Stimulated activated CD8-positive, alpha-beta memory T cell treated with anti-CD3 and anti-CD28 coated beads, Interleukin-7, amount 100 ng/mL, for 24 hours (primary cell): ENCODE measurements around the gene LNPEP.

ENCODE experiments used
- DNase-seq: peaks from one replicate; pipeline ENCODE4 v3.0.0-alpha.2; 2020; ENCODE audit warnings: low read depth

Gene LNPEP

DNA sequence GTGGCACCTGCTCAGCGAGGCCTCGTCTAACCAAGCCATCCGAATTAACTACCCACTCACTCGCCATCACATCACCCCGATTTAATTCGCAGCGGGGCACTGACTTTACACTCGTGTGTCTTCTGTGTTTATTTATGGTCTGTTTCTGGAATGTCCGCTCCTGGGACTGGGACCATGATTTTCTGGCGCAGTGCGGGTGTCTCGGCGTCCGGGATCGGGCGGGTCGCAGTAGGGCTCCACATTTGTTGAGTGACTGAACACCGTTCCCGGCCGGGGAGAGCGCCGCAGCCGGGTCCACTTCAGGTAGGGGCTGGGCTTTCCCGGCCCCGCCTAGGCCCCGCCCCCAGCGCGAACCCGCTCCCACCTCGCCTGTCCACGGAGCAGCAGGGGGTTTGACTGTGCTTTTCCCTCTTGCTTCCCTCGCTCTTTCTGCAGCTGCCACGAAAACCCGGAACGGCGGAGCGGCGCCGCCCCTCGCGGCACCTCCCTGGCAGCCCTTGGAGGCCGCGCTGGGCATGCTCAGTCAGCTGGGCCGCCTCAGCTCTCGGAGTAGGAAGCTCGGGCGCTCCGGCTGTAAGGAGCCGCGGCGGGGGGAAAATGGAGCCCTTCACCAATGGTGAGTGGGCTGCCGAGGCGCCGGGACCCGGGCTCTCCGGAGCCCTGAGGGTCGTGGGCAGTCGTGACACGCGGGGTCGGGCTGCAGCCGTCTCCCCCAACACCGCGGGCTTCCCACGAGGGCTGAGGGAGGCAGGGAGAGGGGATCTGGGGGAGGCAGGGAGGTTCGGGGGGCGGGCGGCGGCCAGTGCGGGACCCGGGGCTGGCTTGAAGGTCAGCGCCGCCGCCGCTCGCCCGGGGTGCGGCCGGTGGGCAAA, at the start of gene LNPEP:
Gene LNPEP (plus strand): TSS at position 522 of the 872 bp plus-strand sequence. CDS start 76 bp downstream, at position 598.
- peak; percentile 87 for DNase-seq

DNA sequence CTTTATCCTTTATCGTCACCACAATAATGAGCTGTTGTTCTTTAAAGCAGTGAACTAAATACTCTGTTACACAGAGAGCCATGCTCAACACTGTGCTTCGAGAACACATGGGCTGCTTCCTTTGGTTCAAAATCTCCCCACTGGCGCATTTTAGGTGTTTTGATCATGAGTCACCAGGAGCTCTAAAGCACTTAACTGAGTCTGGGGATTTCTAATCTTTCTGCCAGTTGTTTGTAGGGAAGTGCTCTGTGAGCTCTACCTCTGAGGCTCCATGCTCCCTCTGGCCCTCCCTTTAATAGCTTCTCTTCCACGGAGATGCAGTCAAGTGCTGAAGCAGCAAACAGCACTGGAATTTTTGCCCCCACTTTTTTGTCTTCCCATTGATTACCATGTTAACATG, 42.5 kb upstream of the LNPEP start:
- DNase-seq: no peak

DNA sequence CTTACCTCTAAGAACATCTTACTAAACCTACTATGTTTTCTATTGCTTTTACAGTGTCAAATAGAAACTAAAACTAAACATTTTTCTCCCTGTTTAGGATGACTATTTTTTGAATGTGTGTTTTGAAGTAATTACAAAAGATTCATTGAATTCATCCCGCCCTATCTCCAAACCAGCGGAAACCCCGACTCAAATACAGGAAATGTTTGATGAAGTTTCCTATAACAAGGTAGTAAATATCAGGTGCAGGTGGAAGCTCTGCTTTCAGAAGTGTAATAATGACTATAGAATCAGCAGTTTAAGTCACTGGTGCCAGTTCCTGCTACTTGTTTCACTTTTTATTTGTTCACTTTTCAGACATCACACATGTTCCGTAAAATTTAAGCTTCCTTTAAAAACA, 39.6 kb upstream of the LNPEP start:
- no peak for DNase-seq

DNA sequence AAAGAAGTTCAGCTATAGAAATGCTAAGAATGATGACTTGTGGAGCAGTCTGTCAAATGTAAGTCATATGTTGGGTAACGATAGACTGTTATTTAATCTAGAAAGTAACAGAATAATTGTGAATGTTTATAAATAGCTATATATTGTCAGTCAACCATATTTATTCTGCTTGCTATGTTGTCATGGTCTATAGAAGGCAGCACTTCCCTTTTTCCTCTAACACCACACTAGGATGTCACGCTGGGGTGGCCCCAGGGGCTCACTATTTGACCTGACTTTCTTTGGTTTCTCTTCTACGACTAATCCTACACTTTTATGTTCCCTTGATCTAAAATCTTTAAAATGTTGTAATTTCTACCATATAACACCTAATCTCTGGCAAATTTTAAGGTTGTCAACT, 39.1 kb upstream of the LNPEP start:
- no peak for DNase-seq

DNA sequence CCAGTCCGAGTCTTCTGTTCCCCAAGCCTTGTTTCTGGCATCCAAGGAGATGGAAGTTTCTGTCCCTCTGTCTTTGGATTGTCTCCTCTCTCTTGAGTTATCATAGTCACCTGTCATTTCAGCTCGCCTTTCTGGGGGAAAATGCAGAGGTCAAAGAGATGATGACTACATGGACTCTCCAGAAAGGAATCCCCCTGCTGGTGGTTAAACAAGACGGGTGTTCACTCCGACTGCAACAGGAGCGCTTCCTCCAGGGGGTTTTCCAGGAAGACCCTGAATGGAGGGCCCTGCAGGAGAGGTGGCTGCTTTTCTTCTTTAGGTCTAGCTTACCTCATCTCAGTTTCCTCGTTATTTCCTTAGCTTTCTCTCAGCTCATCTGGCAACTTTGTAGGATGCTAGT, 34.5 kb upstream of the LNPEP start:
- no peak for DNase-seq

DNA sequence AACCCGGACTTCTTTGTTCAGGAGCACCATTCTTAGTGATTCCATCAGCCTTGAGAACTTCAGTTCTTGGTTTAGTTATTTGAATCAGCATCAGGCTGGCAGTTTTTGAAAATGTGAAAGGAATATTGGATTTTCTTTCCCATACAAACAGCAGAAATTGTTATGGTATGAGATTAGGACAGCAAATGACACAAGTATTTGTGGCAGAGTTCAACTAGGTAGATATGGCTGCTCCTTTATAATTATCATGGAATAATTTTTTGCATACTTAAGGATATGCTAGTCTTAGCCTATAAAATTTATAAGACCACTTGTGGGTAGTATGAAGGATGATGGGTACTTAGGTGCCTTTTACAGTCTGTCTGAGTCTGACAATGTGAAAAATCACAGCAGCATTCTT, 34.0 kb upstream of the LNPEP start:
- no peak for DNase-seq

DNA sequence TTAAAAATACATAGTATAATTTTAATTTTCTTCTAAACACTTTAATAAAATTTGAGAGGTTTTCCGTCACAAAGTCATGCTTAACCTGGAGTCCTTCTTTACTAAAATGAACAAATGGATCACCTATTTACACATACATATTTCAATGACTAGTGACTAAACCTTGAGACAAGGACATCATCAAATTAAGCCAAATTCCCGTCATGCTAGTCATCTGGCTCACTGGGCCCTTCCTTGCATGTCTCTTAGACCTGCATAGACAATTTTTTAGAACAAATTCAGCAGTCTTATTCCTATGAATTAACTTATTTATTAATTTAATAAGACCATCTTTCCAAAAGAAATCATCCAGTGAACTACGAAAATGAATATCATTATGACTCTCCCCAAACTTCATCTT, 33.0 kb upstream of the LNPEP start:
- DNase-seq: no peak

DNA sequence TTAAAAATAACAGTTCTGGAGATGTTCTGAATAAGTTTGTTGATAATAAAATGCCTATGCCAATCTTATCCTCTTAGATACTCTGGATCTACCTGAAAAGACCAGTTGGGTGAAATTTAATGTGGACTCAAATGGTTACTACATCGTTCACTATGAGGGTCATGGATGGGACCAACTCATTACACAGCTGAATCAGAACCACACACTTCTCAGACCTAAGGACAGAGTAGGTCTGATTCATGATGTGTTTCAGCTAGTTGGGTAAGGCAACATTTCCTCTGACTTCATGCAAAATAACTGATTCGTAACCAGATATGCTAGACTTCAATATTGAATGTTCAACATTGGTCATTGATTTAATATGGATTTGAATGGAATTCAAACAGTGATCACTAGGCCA, 32.6 kb upstream of the LNPEP start:
- DNase-seq: no peak

DNA sequence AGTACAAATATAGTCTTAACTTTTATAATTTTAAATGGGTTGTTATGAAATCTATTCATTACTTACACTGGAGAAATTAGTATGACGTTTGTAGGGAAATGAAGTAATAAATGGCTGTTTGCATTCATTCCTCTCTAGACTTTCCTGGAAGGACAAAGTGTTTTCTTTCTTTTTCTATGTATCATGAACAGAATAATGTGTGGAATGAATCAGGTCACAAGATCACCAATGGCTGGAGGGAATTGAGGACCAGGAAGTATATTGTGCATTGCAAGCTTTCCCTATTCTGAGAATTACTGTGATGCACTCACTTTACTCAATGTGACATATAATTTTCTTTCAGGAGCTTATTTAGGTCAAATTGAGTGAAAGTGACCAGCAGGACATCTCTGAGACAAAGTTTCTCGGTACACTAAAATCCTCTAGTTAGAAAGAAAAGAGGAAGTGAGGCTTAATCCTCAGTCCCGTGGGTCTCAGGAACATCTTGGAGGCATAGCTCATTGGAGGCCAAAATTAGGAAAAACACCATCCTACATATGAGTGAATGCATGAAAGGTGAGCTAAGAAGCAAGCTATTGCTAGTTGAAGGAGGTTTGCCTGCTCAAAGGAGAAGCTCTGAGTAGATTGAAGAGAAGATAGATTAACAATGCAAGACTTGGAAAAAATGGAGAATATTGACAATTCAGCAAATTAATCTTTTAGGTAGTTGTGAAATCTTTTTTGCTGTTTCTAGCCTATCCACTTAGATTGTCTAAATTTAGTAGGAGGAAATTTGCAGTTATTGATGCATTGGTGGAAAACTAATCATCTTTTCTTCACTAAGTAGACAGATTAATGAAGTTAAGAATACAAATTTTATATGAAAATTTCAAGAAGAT, 31.6 kb upstream of the LNPEP start:
- no peak for DNase-seq

DNA sequence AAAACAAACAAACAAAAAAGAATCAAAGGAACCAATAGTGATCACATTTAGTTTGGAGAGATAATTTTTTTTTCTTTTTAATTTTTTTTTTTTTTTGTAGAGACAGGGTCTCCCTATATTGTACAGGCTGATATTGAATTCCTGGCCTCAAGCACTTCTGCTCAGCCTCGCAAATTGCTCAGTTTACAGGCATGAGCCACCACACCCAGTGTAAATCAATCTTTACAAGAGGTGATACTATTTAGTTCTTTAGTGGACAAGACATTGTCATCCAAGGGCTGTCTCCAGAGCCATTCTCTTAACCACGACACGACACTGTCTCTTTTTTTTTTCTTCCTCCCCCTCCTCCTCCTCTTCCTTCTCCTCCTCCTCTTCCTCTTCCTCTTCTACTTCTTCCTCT, 30.0 kb upstream of the LNPEP start:
- no peak for DNase-seq

DNA sequence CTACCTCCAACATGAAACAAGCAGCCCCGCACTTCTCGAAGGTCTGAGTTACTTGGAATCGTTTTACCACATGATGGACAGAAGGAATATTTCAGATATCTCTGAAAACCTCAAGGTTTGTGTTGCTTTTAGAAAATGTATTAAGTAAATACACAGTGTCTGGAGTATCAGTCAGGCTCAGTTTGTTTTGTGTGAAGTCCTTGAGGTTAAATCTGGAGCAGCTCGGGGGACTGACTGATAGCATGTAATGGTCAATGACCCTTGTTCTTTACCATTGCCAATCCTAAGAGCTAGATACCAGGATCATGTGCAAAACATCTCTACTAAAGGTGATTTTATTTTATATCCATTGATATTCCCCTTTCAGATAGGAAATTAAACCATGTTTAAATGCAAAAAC, 26.9 kb upstream of the LNPEP start:
- no peak for DNase-seq

DNA sequence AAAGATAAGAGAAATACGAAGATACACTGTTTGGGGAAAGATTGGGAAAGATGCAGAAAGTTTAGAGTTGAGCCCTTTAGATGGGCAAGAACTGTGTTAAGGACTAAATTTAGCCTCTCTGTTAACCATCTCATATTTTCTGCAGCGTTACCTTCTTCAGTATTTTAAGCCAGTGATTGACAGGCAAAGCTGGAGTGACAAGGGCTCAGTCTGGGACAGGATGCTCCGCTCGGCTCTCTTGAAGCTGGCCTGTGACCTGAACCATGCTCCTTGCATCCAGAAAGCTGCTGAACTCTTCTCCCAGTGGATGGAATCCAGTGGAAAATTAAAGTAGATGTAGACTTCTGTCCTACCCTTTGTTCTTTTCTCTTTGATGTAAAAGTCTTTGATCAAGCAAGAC, 26.4 kb upstream of the LNPEP start:
- no peak for DNase-seq

DNA sequence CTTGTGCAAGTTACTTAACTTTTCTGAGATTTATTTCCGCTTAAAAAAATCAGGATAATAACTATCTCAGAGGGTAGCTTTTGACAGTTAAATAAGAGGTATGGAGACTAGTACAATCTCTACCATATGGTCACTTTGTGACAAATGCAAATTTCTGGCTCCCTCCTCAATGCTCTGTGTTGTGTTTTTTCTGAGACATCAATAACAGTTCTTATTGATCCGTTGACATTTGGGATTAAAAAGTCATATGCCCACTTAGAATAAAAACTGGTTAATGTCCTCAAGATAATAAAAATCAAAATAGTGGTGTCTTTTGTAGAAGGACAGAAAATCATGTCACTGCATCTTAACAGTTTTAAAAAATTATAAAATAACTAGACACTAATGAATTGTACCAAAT, 24.7 kb upstream of the LNPEP start:
- no peak for DNase-seq

DNA sequence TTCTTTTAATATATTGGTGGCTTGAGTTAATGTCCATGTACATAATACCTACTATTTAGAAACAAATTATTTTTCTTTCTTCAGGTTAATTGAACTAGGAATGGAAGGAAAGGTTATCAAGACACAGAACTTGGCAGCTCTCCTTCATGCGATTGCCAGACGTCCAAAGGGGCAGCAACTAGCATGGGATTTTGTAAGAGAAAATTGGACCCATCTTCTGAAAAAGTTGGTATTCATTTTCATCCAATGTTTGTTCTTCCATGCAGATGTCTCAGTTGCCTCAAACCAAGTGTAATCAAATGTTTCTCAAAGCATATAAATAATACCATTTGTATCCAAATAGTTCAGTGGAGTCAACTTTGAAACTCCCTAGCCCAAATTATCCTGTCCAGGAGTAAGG, 22.6 kb upstream of the LNPEP start:
- no peak for DNase-seq

DNA sequence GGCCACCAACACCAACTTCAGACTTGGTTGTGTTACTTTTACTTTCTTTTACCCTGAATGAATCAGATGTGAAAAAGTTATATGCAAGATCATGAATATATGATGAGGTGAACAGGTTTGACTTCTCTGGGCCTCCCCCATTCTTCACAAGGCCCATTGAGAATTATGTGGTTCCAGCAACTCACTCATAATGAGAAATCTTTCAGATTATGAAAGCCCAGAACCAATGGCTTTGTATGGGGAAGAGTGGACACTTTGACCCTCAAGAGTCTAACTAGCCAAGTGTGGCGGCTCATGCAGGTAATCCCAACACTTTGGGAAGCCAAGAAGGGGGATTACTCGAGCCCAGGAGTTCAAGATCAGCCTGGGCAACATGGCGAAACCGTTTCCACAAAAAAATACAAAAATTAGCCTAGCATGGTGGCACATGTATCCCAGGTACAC, 16.1 kb upstream of the LNPEP start:
- no peak for DNase-seq

DNA sequence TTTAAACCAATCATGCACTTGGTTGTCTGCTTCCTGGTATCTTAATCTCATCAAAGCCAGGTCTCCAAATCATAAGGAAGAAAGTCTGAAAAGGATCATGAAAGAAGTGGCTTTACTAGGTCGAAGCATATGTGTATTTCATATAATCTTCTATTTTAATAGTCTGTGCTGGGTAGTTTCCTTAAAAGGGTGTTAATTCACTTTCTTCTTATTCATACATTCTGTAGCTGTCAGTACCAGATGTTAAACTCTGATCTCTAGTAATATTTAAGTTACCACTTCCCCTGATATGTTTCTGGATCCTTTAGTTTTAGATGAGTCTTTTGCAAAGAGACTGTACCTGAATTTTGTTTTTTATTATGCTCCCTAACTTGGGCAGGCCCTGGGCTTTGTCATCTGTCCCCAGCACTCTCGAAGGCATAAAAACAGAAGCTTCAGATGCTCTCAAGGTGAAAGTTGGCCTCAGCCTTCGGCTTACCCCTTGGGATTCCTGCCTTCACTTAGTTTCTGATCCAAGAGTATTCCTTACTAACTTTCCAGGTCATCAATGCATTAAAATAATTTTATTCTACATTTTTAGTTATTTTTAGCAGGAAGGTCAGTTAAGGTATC, 15.0 kb upstream of the LNPEP start:
- DNase-seq: no peak

DNA sequence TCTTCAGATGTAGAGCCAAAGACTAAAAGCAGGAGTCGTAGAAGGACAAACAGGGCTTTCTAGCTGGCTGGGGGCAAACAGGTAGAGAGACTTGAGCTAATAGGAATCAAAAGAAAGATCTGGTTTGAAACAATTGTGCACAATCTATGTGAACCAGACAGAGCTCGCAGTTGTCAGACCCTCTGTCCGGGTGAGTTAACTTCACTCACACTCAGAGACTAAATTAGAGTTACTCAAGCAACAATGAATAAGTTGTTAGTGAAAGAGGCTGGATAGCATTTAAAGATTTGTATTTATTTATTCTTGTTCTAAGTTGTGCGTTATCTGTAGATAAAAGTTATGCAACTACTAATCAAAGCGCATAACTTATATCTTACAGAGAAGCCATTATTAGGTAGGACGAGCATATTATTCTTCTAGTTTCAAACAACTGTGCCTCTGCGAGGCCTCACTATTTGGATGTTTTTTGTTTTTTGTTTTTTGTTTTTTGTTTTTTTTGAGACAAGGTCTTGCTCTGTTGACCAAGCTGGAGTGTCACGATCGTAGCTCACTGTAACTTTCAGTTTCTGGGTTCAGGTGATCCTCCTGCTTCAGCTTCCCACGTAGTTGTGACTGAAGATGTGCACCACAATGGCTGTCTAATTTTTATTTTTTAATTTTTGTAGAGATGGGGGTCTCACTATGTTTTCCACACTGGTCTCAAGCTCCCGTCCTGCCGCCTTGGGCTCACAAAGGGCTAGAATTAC, 13.2 kb upstream of the LNPEP start:
- no peak for DNase-seq

DNA sequence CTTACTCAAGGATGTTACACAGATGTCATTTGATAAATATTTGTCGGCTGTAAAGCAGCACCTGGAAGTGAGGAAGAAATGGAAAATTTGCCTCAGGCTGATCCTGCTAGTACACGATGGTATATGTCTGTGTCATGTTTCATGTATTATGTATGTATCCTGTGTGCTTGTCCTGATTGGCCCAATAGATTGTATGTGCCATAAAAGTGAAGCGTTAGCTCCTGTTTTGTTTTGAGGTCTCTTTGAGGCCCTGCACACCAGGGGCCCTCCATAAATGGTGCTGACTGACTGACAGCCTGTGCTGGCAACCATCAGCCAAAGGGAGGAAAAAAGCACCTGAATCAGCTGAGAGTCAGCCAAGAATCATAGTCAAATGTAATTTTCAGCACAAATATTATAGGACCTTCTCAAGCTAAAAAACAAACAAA, 11.8 kb upstream of the LNPEP start:
- no peak for DNase-seq

DNA sequence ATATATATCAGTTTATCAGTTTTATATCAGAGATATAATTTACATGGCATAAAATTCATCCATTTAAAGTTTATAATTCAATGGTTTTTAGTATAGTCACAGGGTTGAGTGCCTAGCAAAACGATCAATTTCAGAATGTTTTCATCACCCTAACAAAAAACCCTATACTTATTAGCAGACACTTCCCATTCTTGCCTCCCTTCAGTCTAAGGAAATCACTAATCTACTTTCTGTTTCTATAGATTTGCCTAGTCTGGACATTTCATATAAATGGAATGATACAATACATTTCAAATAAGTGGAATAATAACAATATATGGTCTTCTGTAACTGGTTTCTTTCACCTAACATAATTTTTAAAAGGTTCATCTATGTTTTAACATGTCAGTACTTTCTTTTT, 9.6 kb upstream of the LNPEP start:
- no peak for DNase-seq

DNA sequence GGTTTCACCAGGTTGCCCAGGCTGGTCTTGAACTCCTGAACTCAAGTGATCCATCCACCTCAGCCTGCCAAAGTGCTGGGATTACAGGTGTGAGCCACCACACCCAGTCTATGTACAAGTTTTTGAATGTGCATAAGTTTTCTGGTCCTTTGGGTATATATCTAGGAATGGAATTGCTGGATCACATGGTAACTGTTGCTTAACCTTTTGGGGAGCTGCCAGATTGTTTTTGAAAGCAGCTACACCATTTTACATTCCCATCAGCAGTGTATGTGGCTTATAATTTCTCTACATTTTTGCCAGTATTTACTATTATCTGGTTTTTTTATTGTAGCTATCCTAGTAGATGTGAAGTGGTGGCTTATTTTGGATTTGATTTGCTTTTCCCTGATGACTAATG, 8.9 kb upstream of the LNPEP start:
- DNase-seq: no peak

DNA sequence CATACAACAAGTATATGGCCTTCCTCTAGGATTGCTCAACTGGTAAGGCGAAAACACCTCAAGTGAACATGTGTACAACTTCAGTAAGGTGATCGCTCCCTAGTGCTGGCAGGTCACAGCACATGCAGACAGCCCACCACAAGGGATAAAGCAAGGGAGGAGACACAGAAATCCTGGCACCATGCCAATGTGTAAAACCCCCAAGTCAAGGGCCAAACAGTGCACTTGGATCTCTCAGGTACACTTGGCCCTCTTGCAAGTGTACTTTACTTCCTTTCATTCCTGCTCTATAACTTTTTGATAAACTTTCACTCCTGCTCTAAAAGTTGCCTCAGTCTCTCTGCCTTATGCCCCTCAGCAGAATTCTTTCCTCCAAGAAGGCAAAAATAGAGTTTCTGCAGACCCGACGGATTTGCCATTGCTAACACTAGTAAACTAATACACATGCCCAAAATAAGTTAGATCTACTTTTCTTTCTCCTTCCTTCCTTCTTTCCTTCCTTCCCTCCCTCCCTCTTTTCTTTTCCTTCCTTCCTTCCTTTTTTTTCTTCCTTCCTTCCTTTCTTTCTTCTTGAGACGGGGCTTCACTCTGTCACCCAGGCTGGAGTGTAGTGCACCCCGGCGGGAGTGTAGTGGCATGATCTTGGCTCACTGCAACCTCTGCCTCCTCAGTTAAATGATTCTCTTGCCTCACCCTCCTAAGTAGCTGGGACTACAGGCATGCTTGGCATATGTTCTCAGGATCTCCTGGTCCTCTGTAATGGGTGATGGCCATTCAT, 6.8 kb upstream of the LNPEP start:
- DNase-seq: no peak
